Activated T-cell treated with anti-CD3 and anti-CD28 coated beads for 4 hours (primary cell): ENCODE measurements around the gene SPATA20.

Source experiments
- DNase-seq: peaks from one replicate; pipeline ENCODE4 v3.0.0-alpha.2; 2020

Gene SPATA20

GRCh38 chr17:50541402-50541715 lies 5.6 kb upstream of the SPATA20 start:
- DNase-seq, result no peak

GRCh38 chr17:50541716-50542688 lies 5.0 kb upstream of the SPATA20 start:
- DNase-seq, result peak; percentile 78

GRCh38 chr17:50542795-50543774 lies 3.9 kb upstream of the SPATA20 start:
- no peak for DNase-seq

GRCh38 chr17:50544516-50544915 lies 2.5 kb upstream of the SPATA20 start:
- no peak for DNase-seq

GRCh38 chr17:50545311-50545710 lies 1.7 kb upstream of the SPATA20 start:
- no peak for DNase-seq

GRCh38 chr17:50546701-50547034 lies 306 bp upstream of the SPATA20 start:
- DNase-seq, result no peak

GRCh38 chr17:50547736-50548083 lies 736 bp downstream of the SPATA20 start:
- DNase-seq, result no peak

- no peak for DNase-seq
These were observed 1.9 kb downstream of the SPATA20 start for GRCh38 chr17:50548831-50549230.

GRCh38 chr17:50549256-50549941 lies 2.4 kb downstream of the SPATA20 start:
- no peak for DNase-seq

GRCh38 chr17:50549969-50550368 lies 3.0 kb downstream of the SPATA20 start:
- no peak for DNase-seq

GRCh38 chr17:50550661-50551432 lies 3.9 kb downstream of the SPATA20 start:
- no peak for DNase-seq

GRCh38 chr17:50551433-50551815 lies 4.5 kb downstream of the SPATA20 start:
- no peak for DNase-seq

- DNase-seq, result no peak
These were observed 4.9 kb downstream of the SPATA20 start for GRCh38 chr17:50551884-50552283.

- DNase-seq, result no peak
These were observed 7.2 kb downstream of the SPATA20 start for GRCh38 chr17:50554201-50554600.

- no peak for DNase-seq
These were observed 9.8 kb downstream of the SPATA20 start for GRCh38 chr17:50556803-50557202.

- DNase-seq, result no peak
These were observed 10.7 kb downstream of the SPATA20 start for GRCh38 chr17:50557630-50558029.

GRCh38 chr17:50558091-50558490 lies 11.1 kb downstream of the SPATA20 start:
- DNase-seq, result no peak

GRCh38 chr17:50558581-50558940 lies 11.6 kb downstream of the SPATA20 start:
- no peak for DNase-seq

- DNase-seq, result no peak
These were observed 12.1 kb downstream of the SPATA20 start for GRCh38 chr17:50558941-50559614.

- DNase-seq, result no peak
These were observed 12.8 kb downstream of the SPATA20 start for GRCh38 chr17:50559674-50560184.

- DNase-seq, result peak; percentile 78
These were observed 13.3 kb downstream of the SPATA20 start, which contains the start of gene CACNA1G for GRCh38 chr17:50560185-50560824. TSS of gene CACNA1G (plus strand) at chr17:50560715. CDS start at chr17:50561460, 745 bp downstream.
